Activated CD8-positive, alpha-beta memory T cell treated with anti-CD3 and anti-CD28 coated beads, Interleukin-2, amount 50 U/mL, for 1 hour (primary cell): ENCODE results near the gene CIT.

ENCODE experiments used
- DNase-seq: peaks from one replicate; pipeline ENCODE4 v3.0.0-alpha.2; 2020; ENCODE audit errors: extremely low read depth

CIT gene

GRCh38 chr12:119649202-119649808 is 227.8 kb downstream of the CIT start:
- DNase-seq: no peak

DNA sequence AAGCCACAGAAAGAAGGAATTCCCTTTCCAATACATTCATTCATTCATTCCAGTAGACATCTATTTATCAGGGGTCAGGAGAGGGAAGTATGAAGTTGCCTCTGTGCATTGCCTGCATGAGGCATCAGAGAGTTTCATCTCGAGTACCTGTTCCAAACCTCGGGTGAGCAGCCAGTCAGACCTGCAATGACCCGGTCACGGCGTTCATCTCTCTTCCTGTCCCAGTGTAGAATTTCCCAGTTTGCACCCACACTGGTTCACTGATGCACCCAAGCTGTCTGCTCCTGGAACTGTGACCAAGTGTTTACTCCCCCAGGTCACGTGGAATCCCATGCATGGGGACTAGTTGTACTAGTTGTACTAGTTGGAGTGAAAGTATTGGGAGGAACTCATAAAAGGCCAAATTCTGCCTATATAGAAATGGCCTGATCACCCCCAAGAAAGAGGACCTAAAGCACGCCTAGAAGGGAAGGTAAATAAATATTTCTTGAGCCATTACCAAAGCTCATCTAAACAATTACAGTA is 231.5 kb downstream of the CIT start:
- no peak for DNase-seq

DNA sequence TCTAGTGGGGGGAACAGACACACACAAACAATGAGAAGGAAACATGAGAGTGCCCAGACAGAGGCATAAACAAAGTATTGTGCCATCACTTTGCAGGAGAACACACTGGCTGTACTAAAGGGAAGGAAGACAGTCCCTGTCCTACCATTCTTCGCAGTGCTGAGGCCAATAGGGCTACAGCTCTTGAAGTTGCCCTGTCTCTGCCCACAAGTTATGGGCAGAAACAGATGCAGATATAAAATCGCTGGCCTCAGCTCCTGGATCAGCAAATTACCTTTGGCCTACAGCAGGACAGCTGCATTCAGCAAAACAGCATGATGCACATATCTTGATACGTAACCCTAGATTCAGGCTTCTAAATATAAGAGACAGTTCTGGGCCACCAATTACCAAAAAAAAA is 232.2 kb downstream of the CIT start:
- no peak for DNase-seq

- no peak for DNase-seq
Observed at GRCh38 chr12:119642986-119643385, 234.1 kb downstream of the CIT start.
